Measurements from ENCODE around the gene LRMDA. TPM values are rescaled to one million over a fixed set of nuclear protein-coding genes. Genes with fewer than 3 reads are reported as not detected.

LRMDA gene
- total and polyA plus RNA-seq, 2 of the 8 experiments (the other 6 are each of a cell fraction or from before 2014, with no cell fraction given) = 0.86 to 2.8 TPM

GRCh38 chr10:75720157-75720556 is 288.7 kb downstream of the LRMDA start (continued):
- TF ChIP-seq CHD7 (IDR thresholded peaks at IDR 0.05; ENCODE audit: insufficient replicate concordance, low read length) = no peak
- TF ChIP-seq BACH1 (IDR thresholded peaks at IDR 0.05; ENCODE audit: low read length) = no peak
- no peak for TF ChIP-seq ATF3 (IDR thresholded peaks at IDR 0.05; ENCODE audit: insufficient read depth, low read depth, low read length)
- no peak for TF ChIP-seq YY1 (IDR thresholded peaks at IDR 0.05; ENCODE audit: low read depth, low read length)
- no peak for TF ChIP-seq EGR1 (IDR thresholded peaks at IDR 0.05; ENCODE audit: borderline replicate concordance, low read depth, low read length)
- no peak for TF ChIP-seq CHD2 (IDR thresholded peaks at IDR 0.05; ENCODE audit: low read length)
